KG1 (cell line): ENCODE measurements around the gene FAM180A.
"Not testable (repeated sequence)": the region's sequence is repeated elsewhere in the genome, so short reads cannot be mapped to it uniquely, and the experiment has no call there.

ENCODE experiments used
- DNase-seq: peaks from one replicate; lab custom pipeline; 2025; lab: John Stamatoyannopoulos, UW

Gene FAM180A

DNA sequence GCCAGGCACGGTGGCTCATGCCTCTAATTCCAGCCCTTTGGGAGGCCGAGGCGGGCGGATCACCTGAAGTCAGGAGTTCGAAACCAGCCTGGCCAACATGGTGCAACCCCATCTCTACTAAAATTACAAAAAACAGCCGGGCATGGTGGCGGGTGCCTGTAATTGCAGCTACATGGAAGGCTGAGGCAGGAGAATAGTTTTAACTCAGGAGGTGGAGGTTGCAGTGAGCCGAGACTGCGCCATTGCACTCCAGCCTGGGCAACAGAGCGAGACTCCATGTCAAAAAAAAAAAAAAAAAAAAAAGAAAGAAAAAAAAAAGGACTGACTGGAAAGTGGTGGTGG is 11.3 kb downstream of the FAM180A start:
- DNase-seq = not testable (repeated sequence)

- DNase-seq = no peak
Observed at GRCh38 chr7:135736586-135737305, 11.9 kb downstream of the FAM180A start.

DNA sequence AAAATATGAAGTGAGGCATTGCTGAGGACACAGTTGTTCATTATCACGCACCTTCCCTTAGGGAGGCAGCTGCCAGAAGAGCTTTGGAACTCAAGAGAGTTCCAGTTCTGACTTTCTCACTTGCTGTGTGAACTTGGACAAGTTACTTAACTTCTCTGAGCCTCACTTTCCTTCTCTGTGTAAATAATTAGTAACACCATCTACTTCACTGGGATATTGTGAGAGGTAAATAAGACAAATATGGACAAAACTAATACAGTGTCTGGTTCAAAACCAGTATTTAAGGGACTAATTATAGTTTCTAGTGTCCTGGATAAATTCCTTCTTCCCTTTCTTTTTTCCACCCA is 14.3 kb downstream of the FAM180A start:
- DNase-seq = no peak

DNA sequence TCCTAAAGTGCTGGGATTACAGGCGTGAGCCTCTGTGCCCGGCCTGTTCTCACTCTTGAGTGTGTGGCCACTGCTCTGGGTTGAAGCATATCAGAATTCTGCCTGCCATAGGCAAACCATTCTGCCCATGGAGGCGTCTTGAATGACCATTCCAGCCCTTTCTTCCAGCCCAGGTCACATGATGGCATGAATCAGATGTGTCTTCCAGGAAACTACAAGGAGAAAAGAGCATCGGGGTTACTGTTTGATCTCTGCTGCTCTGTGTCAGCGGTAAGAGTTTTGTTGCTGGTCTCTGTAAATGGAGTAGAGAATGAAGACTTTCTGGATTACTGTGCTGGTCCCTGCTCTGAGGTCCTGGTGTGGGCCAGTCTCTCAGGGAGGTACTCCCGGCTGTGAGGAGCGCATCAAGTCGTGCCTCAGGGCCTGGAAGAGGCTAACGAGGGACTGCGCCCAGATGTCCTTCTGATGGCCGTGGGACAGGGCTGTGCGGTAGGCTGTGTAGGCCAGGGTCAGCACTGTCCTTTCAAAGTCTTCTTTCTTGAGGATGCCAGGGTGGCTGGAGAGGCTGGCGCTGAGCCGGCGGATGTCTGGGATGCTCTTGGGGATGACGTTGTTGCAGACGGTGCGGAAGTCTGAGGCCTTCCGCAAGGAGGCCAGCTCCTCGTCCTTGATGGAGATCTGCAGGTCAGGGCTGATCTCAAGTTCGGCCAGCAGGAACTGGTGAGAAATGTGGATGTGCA is 14.8 kb downstream of the FAM180A start:
- no peak for DNase-seq

DNA sequence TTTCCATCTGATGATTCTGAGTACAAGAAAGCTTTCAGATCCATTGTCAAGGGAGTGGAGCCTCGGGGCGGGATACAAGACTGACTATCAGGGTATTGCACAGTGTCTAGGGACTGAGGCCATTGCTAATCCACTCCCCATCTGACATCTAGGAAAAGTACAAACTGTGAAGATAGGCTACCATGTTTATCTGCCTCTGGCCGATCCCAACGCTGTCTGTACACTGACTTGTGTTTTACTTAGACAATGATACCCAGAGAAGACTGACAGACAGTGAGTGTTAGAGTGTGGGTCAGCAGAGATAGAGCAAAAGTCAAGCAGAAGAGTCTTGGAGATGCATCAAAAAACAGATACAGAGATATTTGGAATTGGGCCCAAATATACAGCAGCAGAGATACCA is 17.5 kb downstream of the FAM180A start:
- DNase-seq = no peak

- no peak for DNase-seq
Observed at GRCh38 chr7:135729230-135729629, 19.4 kb downstream of the FAM180A start.

- DNase-seq = no peak
Observed at GRCh38 chr7:135728136-135728669, 20.4 kb downstream of the FAM180A start, which contains the start of gene SLC13A4. TSS of gene SLC13A4 (minus strand) at chr7:135728186. CDS start at chr7:135727496, 690 bp downstream.

- DNase-seq = no peak
Observed at GRCh38 chr7:135726911-135727673, 21.5 kb downstream of the FAM180A start.

GRCh38 chr7:135726276-135726788 is 22.3 kb downstream of the FAM180A start:
- DNase-seq = no peak

GRCh38 chr7:135723411-135723810 is 25.2 kb downstream of the FAM180A start:
- DNase-seq = no peak

DNA sequence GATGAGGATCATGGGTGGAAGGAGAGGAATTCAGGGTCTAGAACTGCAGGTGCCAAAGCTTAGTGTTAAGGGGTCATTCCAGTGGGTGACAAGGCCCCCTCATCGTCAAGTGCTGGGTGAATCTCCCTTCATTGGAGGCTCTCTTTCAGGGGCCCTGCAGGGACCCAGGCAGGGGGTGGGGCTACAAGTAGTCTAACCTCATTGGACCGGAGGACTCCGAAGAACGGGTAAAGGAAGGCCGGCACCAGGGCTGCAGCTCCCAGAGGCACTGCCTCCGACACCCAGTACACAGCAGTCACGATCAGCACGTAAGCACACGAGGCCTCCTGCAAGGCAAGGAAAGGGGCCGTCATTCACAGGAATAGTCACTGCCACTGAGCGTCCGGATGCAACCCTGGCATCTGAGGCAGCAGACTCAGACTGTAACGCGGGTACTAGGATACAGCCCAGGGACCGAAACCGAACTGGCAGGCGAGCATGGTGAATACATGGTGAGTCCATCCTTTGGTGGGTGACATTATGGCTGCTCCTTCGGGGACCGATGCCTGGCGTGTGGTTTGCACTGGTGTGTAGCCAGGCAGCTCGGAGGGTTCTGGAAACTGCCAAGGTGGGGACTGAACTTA is 27.3 kb downstream of the FAM180A start:
- no peak for DNase-seq

DNA sequence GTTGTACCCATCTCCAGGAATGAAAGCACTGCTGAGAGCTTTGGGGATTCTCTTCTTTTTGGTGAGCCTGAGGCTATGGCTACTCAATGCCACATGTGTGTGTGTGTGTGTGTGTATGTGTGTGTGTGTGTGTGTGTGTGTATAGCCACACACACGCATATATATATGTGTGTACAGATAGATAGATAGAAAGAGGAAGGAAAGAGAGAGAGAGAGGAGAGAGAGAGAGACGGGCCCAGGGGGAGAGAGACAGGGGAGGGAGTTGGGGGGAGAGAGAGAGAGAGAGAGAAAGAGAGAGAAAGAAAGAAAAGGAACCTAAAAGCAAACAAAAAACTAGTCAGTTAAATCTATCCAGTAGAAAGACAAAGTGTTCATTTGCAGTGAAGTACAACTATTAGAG is 28.9 kb downstream of the FAM180A start:
- DNase-seq = no peak

DNA sequence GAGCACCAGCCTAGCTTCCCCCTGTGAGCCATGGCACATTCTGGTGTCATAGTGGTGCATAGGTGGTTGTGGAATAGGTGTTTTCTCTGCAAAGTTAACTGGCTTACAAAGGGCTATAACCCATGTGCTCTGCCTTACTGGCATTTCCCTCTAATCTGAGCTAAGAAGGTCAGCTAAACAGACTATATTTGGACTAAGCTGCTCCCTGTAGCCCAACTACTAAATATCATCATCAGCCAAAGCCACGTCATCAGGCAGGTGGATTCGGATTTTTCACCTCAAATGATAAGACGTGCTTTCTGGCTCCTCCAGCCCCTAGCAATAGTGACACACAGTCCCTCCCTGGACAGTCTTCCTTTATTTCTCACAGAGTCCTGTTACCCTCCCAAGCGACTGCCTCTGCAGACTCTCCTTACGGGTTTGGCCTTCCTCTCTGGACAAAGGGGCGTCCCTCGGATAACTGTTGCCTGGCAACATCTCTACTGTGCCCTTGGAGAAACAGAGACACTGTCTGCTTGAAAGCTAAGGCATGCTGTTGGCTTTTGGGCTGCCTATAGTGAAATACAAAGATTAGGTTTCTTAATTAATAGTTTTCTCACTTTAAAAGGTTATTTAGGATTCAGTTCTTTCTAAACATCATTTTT is 29.7 kb downstream of the FAM180A start:
- DNase-seq = no peak

- no peak for DNase-seq
Observed at GRCh38 chr7:135718219-135718618, 30.4 kb downstream of the FAM180A start.

- DNase-seq = no peak
Observed at GRCh38 chr7:135717693-135718092, 30.9 kb downstream of the FAM180A start.

DNA sequence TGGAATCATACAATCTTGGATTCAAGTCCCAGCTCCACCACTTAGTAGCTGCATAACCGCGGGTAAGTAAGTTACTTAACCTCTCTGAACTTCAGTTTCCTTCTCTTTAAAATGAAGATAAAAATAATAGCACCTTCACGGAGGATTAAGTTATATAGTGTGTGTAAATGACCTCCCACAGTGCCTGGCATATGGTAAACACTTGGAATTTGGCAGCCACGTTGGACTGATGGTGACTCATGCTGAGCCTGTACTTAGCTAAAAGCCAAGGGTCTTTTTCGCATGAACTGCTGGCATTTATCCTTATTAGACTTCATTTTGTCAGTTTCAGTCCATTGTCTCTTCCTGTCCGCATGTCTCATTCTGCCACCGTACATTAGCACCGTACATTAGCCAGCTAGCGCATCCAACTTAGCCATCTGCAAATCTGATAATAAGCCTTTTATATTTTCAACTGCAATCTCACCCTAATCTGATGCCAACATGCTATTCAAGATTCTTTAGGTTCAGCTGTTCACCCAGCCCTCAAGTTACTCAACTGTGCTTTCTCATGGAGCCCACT is 31.9 kb downstream of the FAM180A start:
- no peak for DNase-seq

- no peak for DNase-seq
Observed at GRCh38 chr7:135715673-135716072, 32.9 kb downstream of the FAM180A start.

GRCh38 chr7:135715055-135715522 is 33.5 kb downstream of the FAM180A start:
- no peak for DNase-seq

DNA sequence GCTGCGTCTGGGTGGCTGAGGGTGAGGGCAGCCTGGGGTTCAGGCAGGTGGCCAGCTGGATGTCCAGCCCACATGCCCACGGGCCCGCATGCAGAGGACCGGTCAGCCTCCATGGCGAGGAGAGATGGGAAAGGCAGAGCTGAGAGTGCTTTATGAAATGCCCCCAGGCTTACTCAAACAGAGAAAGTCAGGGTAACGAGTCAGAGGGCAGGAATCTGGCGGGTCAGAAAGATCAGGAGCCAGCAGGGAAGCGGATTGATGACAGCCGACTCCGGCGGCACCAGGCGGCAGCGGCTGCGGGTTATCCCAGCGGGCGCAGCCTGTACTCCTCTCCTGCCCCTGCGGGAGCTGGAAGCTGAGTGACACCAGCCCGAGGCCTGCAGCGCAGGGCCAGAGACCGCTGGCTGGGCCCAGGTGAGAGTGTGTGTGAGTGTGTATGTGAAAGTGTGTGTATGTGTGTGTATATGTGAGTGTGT is 34.0 kb downstream of the FAM180A start:
- DNase-seq = no peak

DNA sequence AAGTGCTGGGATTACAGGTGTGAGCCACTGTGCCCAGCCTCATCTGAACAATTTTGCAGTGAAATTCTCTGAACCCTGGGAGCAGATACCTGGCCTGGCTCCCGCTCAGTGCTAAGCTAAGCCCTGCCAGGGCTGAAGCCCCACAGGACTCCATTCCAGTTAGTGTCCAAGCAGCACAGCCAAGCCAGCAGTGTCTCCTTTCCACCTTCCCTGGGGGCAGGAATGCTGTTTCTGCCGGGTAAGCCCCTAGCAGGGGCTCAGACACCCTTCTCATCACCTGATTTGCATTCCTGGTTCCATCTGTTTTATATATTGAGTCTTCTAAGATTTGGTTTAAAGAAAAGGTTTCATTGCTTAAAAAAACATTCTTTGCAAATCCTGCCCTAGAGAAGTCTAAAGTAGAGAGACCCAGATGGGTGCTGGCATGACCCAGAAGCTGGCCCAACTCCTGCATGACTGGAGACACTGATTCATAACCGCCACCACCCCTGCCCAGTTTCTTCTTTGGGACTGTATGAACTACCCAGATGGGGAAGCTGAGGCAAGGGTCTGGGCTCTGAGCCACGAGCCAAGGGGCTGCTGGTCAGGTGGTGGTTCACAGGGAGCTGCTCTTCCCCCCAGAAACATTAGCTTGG is 34.7 kb downstream of the FAM180A start:
- no peak for DNase-seq
